GM12878 (cell line): ENCODE measurements around the gene SPRY4. TPM values are rescaled to one million over a fixed set of nuclear protein-coding genes. Genes with fewer than 3 reads are reported as not detected.

ENCODE experiments used
- BHLHE40 ChIP-seq, 2 experiments: fragments of 450-650 bp in 1 of 2; IDR thresholded peaks; 2 replicates each; pipeline ENCODE4 v1.6.1; 2011 to 2017; ENCODE audit warnings: low read depth in 2 of 2, borderline replicate concordance in 1 of 2, improper control_type of control experiment in 1 of 2, low read length in 1 of 2, mild to moderate bottlenecking in 1 of 2
- CBX3 ChIP-seq: fragments of 200-600 bp; sonication (generic); IDR thresholded peaks from 2 replicates; pipeline ENCODE4 v1.6.1; 2016; ENCODE audit warnings: low read depth, borderline replicate concordance
- EGR1 ChIP-seq, 2 experiments: IDR thresholded peaks; 1 replicate in 1 of 2; 2 replicates in 1 of 2; pipeline ENCODE4 v1.6.1; 2011 to 2012; ENCODE audit warnings: low read depth in 2 of 2, low read length in 2 of 2, borderline replicate concordance in 1 of 2, mild to moderate bottlenecking in 1 of 2, moderate library complexity in 1 of 2
- ETV6 ChIP-seq, 2 experiments: fragments of 450-650 bp in 1 of 2; IDR thresholded peaks in 1 of 2; conservative IDR thresholded peaks in 1 of 2; 2 replicates each; pipeline ENCODE4 v1.6.1; 2014; ENCODE audit warnings: antibody characterized with exemption in 1 of 2, borderline replicate concordance in 1 of 2, low read depth in 1 of 2, mild to moderate bottlenecking in 1 of 2, moderate library complexity in 1 of 2
- GATAD2B ChIP-seq: fragments of 450-650 bp; conservative IDR thresholded peaks from 2 replicates; pipeline ENCODE4 v1.6.1; 2017; ENCODE audit warnings: low read depth, mild to moderate bottlenecking, moderate library complexity
- HDAC2 ChIP-seq: fragments of 200-600 bp; sonication (generic); IDR thresholded peaks from 2 replicates; pipeline ENCODE4 v1.6.1; 2017
- IRF3 ChIP-seq: fragments of 450-650 bp; IDR thresholded peaks from 2 replicates; pipeline ENCODE4 v1.6.1; 2014; ENCODE audit warnings: mild to moderate bottlenecking
- KAT2A ChIP-seq: conservative IDR thresholded peaks from 2 replicates; pipeline ENCODE4 v1.6.1; 2011; ENCODE audit warnings: low read depth, low read length; ENCODE audit not compliant: control insufficient read depth
- KDM1A ChIP-seq: fragments of 200-600 bp; sonication (generic); IDR thresholded peaks from 2 replicates; pipeline ENCODE4 v1.6.1; 2016; ENCODE audit warnings: borderline replicate concordance
- MTA2 ChIP-seq: fragments of 450-650 bp; IDR thresholded peaks from 2 replicates; pipeline ENCODE4 v1.6.1; 2016; ENCODE audit warnings: low read depth, mild to moderate bottlenecking, moderate library complexity
- MYC ChIP-seq: IDR thresholded peaks from 2 replicates; pipeline ENCODE4 v1.6.1; 2011; ENCODE audit warnings: mild to moderate bottlenecking, low read length, moderate library complexity, inconsistent platforms; ENCODE audit not compliant: insufficient read depth, insufficient replicate concordance, insufficient read length, severe bottlenecking
- NR2C1 ChIP-seq: fragments of 450-650 bp; IDR thresholded peaks from 2 replicates; pipeline ENCODE4 v1.6.1; 2017; ENCODE audit warnings: antibody characterized with exemption, mild to moderate bottlenecking, moderate library complexity
- PML ChIP-seq: IDR thresholded peaks from 2 replicates; pipeline ENCODE4 v1.6.1; 2012; ENCODE audit warnings: low read length, inconsistent platforms
- RUNX3 ChIP-seq: IDR thresholded peaks from 2 replicates; pipeline ENCODE4 v1.6.1; 2012; ENCODE audit warnings: low read length, inconsistent platforms
- SMAD1 ChIP-seq: fragments of 450-650 bp; IDR thresholded peaks from 2 replicates; pipeline ENCODE4 v1.6.1; 2018; ENCODE audit warnings: mild to moderate bottlenecking, low read depth; ENCODE audit not compliant: partially characterized antibody
- SMARCA5 ChIP-seq: fragments of 450-650 bp; IDR thresholded peaks from 2 replicates; pipeline ENCODE4 v1.6.1; 2017; ENCODE audit warnings: mild to moderate bottlenecking
- SREBF1 ChIP-seq: IDR thresholded peaks from 2 replicates; pipeline ENCODE4 v1.6.1; 2012; ENCODE audit warnings: mild to moderate bottlenecking, low read length
- TCF3 ChIP-seq: IDR thresholded peaks from 2 replicates; pipeline ENCODE4 v1.6.1; 2012; ENCODE audit warnings: low read depth, mild to moderate bottlenecking, low read length, borderline replicate concordance; ENCODE audit not compliant: insufficient read depth
- WRNIP1 ChIP-seq: IDR thresholded peaks from 2 replicates; pipeline ENCODE4 v1.6.1; 2011; ENCODE audit warnings: low read depth, low read length, improper control_type of control experiment, borderline replicate concordance
- ZBTB33 ChIP-seq: fragments of 450-650 bp; IDR thresholded peaks from 2 replicates; pipeline ENCODE4 v1.6.1; 2017; ENCODE audit warnings: mild to moderate bottlenecking
- ZNF384 ChIP-seq: IDR thresholded peaks from 2 replicates; pipeline ENCODE4 v1.6.1; 2012; ENCODE audit warnings: low read depth, mild to moderate bottlenecking, low read length, improper control_type of control experiment, borderline replicate concordance
- polyA plus RNA-seq, 11 experiments: library from polyadenylated mRNA; depleted of rRNA in 4 of 11; unstranded in 6 of 11; stranded (reverse) in 5 of 11; fragments of >200 nt; fragmentation: Nextera tagmentation in 4 of 11; fragmentation: Illumina TruSeq in 1 of 11; extraction: Ambion mirVana in 4 of 11; extraction: Trizol in 1 of 11; gene quantifications; 1 replicate in 1 of 11; 2 replicates in 10 of 11; pipeline versions ENCODE4 v1.2.1 to v1.2.3, GENCODE V29; 2011 to 2016; ENCODE audit warnings: inconsistent platforms in 2 of 11, missing spikeins in 2 of 11, low read depth in 1 of 11
- total RNA-seq, 4 experiments: library from RNA; depleted of rRNA in 3 of 4; stranded (reverse); fragments of >200 nt in 3 of 4; fragmentation: Illumina TruSeq in 1 of 4; extraction: Trizol in 1 of 4; gene quantifications; 2 replicates each; pipeline versions ENCODE4 v1.2.1 to v1.2.3, GENCODE V29; 2013 to 2021
- TF ChIP-seq, protein P1 (sequence below): fragments of 450-650 bp; IDR thresholded peaks from 2 replicates; pipeline ENCODE4 v1.6.1; 2016; ENCODE audit warnings: mild to moderate bottlenecking
- TF ChIP-seq, protein P2 (sequence below): IDR thresholded peaks from 2 replicates; pipeline ENCODE4 v1.6.1; 2011; ENCODE audit warnings: mild to moderate bottlenecking, low read depth, low read length, moderate library complexity; ENCODE audit not compliant: insufficient replicate concordance

The SPRY4 gene
- total and polyA plus RNA-seq, 10 of the 15 experiments (the other 5 are each of a cell fraction or from before 2014, with no cell fraction given), result 0.04 to 1.4 (median 0.18) TPM; not detected in 1

DNA sequence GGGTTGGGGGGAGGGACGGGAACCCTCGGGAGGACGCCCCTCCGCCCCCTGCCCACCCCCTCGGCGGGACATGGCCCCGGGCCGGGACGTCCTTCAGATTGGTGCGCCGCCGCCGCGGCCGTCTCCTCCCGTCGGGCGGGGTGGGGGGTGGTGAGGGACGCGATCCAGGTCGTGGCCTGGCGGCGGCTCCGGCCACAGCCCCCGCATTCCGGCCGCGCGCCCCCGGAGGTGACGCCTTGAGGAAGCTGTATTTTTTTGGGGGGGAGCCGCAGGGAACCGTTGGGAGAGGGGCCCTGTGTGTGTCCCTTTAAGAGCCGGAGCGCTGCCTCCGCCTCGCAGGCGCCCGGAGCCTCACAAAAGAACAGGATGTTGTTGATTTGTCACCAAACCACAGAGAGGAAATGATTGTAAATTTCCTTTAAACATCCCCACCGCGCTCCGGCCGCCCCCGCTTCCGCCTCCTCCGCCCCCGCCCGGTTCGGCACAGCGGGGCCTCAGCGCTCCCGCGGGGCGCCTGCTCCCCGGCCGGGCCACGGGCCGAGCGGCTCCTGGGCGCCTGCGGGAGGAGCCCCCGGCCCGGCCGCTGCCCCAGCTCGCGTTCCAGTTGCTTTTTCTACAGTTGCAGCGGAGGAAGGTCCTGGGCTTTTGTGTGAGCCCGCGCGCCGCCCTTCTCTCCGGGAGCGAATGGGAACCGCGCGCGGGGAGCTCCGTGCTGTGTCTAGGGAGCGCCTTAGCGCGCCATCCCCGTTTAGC is 32.1 kb upstream of the SPRY4 start (continued):
- TF ChIP-seq IRF3, result no peak
- TF ChIP-seq PML, result peak; percentile 46; the same call in 1 of the 2 replicates
- TF ChIP-seq, protein P1, sequence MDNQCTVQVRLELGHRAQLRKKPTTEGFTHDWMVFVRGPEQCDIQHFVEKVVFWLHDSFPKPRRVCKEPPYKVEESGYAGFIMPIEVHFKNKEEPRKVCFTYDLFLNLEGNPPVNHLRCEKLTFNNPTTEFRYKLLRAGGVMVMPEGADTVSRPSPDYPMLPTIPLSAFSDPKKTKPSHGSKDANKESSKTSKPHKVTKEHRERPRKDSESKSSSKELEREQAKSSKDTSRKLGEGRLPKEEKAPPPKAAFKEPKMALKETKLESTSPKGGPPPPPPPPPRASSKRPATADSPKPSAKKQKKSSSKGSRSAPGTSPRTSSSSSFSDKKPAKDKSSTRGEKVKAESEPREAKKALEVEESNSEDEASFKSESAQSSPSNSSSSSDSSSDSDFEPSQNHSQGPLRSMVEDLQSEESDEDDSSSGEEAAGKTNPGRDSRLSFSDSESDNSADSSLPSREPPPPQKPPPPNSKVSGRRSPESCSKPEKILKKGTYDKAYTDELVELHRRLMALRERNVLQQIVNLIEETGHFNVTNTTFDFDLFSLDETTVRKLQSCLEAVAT, result no peak
- no peak for TF ChIP-seq ZNF384
- TF ChIP-seq SMAD1, result no peak
- TF ChIP-seq CBX3, result no peak
- peak; percentile 65; the same call in 1 of the 2 replicates for TF ChIP-seq SMARCA5
- TF ChIP-seq EGR1 (IDR thresholded peaks at IDR 0.05; ENCODE audit: borderline replicate concordance in 1 of 2, low read depth in 2 of 2, low read length in 2 of 2), result peak; percentile 62 to 100
- TF ChIP-seq KAT2A, result no peak
- TF ChIP-seq WRNIP1, result no peak
- no peak for TF ChIP-seq ZBTB33
- TF ChIP-seq BHLHE40 (IDR thresholded peaks at IDR 0.05; ENCODE audit: borderline replicate concordance in 1 of 2, low read depth in 2 of 2, low read length in 1 of 2), result peak; percentile 47 to 61; a peak in 3 of 4 replicates
- peak in 1 of 2 experiments; percentile 98; a peak in 3 of 4 replicates for TF ChIP-seq ETV6 (conservative IDR thresholded peaks at IDR 0.05 in 1 of 2, IDR thresholded peaks at IDR 0.05 in 1 of 2; ENCODE audit: borderline replicate concordance in 1 of 2, low read depth in 1 of 2)
- peak; percentile 95 for TF ChIP-seq RUNX3
- no peak for TF ChIP-seq HDAC2
- no peak for TF ChIP-seq KDM1A
- TF ChIP-seq, protein P2, sequence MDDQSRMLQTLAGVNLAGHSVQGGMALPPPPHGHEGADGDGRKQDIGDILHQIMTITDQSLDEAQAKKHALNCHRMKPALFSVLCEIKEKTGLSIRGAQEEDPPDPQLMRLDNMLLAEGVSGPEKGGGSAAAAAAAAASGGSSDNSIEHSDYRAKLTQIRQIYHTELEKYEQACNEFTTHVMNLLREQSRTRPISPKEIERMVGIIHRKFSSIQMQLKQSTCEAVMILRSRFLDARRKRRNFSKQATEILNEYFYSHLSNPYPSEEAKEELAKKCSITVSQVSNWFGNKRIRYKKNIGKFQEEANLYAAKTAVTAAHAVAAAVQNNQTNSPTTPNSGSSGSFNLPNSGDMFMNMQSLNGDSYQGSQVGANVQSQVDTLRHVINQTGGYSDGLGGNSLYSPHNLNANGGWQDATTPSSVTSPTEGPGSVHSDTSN, result no peak
- no peak for TF ChIP-seq MYC
- TF ChIP-seq SREBF1, result no peak
- 0 out of 2 replicates have a peak, but pooled peaks have one; percentile 14 for TF ChIP-seq NR2C1
- TF ChIP-seq GATAD2B, result peak; percentile 89; the same call in 1 of the 2 replicates
- TF ChIP-seq TCF3, result 0 out of 2 replicates have a peak, but pooled peaks have one; percentile 36
- no peak for TF ChIP-seq MTA2
